Heart right ventricle (tissue), 16 donors: ENCODE measurements around the gene PPFIA3. TPM values are rescaled to one million over a fixed set of nuclear protein-coding genes. Genes with fewer than 3 reads are reported as not detected.

ENCODE experiments used
- ATAC-seq, 8 donors: fragments of 200-7000 bp; cut with Tn5 transposase; one replicate each; pipeline ENCODE4 v1.9.1; 2020; ENCODE audit warnings: mild to moderate bottlenecking in 8 of 8, moderate library complexity in 8 of 8, moderate number of reproducible peaks in 1 of 8
- DNase-seq, 2 donors: peaks; one replicate each; pipeline ENCODE4 v3.0.0-alpha.2; 2020
- H3K27ac ChIP-seq, 10 donors: fragments of 200-600 bp; sonication (generic) in 2 of 10; one replicate each; pipeline versions ENCODE4 v1.5.0 to v1.8.0; 2020 to 2022; ENCODE audit warnings: mild to moderate bottlenecking in 3 of 10
- H3K27me3 ChIP-seq, 7 donors: fragments of 200-600 bp; one replicate each; pipeline ENCODE4 v1.8.0; 2021 to 2022; ENCODE audit warnings: mild to moderate bottlenecking in 2 of 7
- H3K36me3 ChIP-seq, 9 donors: fragments of 200-600 bp; sonication (generic) in 1 of 9; one replicate each; pipeline versions ENCODE4 v1.5.0 to v1.8.0; 2020 to 2022; ENCODE audit warnings: mild to moderate bottlenecking in 2 of 9
- H3K4me1 ChIP-seq, 9 donors: fragments of 200-600 bp; sonication (generic) in 1 of 9; one replicate each; pipeline versions ENCODE4 v1.5.0 to v1.8.0; 2020 to 2022; ENCODE audit warnings: mild to moderate bottlenecking in 4 of 9
- H3K4me3 ChIP-seq, 10 donors: fragments of 200-600 bp; sonication (generic) in 2 of 10; one replicate each; pipeline versions ENCODE4 v1.5.0 to v1.8.0; 2020 to 2022; ENCODE audit warnings: mild to moderate bottlenecking in 7 of 10, moderate library complexity in 2 of 10
- H3K9me3 ChIP-seq, 11 donors: fragments of 200-600 bp in 10 of 11; sonication (generic) in 2 of 11; one replicate each; pipeline versions ENCODE4 v1.5.0 to v1.8.0; 2013 to 2022; ENCODE audit warnings: mild to moderate bottlenecking in 2 of 11, control low read depth in 1 of 11, moderate library complexity in 1 of 11
- WGBS, 2 donors: extraction: QIAGEN DNeasy Blood & Tissue Kit; methylation state at CpG; one replicate each; pipeline ENCODE4 v1.1.7; 2013; ENCODE audit warnings: inconsistent platforms in 1 of 2; 5-methylcytosine and 5-hydroxymethylcytosine counted together
- intact Hi-C, 10 donors: fragments of 100-400 bp; cut with DNase I; formaldehyde crosslinking; loops; one replicate each; pipeline versions ENCODE4 v1.11.1 to v1.14.2; 2022
- polyA plus RNA-seq, 2 donors: library from polyadenylated mRNA; stranded (reverse); fragments of 200-250 nt; gene quantifications; one replicate each; pipeline ENCODE4 v1.2.3, GENCODE V29; 2013
- total RNA-seq, 10 donors: library from RNA; stranded (reverse); fragmentation: NEBNext Ultra II Directional in 3 of 10; extraction: Animal tissue kit (Norgen Biotek cat#: 25700) in 3 of 10; gene quantifications; one replicate each; pipeline versions ENCODE4 v1.2.1 to v1.2.4, GENCODE V29; 2021 to 2023
- TF ChIP-seq, protein P1 (sequence below), 9 donors: fragments of 200-600 bp; sonication (generic) in 2 of 9; IDR thresholded peaks; one replicate each; pipeline versions ENCODE4 v1.5.0 to v1.8.0; 2021 to 2022; ENCODE audit warnings: antibody characterized with exemption in 9 of 9, mild to moderate bottlenecking in 5 of 9, moderate library complexity in 1 of 9
- donor health status: Arrhythmogenic right ventricular cardiomyopathy.
- donor health status: ischemic (EF 13 %, LVEDD 7.1; RV severe dilation, severe dysfunction).
- donor health status: healthy with polysubstance abuse.
- donor health status: DM: no; HTN: yes; CAD: no.
- donor health status: DM: no; HTN: no; CAD: no.
- donor health status: ischemic (EF 25% LVEDD 6.9; RV normal size, moderate dysfunction).
- donor health status: ischemic (EF 25% LVEDD 5.7; RV mildly dilated, moderate dysfunction).
- donor health status: healthy.
- donor health status: DM: yes; HTN: yes; CAD: no.
- donor health status: Ischemic cardiomyopathy.
- donor health status: ischemic (EF 35%, LVEDD 5.7; RV mildly dilated, moderate dysfunction).
- donor health status: nonischemic (EF 11% LVEDD 7.7; RV severe dilation, severe dysfunction).
- donor health status: DM: yes; HTN: yes; CAD: no.
- donor health status: PGD.
- donor health status: ischemic (EF 29% LVEDD 5.4; RV normal size, mild dysfunction).
- donor health status: nonischemic (EF 23%, LVEDD 6.1; RV moderate dilation, normal function).

PPFIA3 gene
- total and polyA plus RNA-seq, 12 donors = 3.6 to 16.7 (median 6.3) TPM

DNA sequence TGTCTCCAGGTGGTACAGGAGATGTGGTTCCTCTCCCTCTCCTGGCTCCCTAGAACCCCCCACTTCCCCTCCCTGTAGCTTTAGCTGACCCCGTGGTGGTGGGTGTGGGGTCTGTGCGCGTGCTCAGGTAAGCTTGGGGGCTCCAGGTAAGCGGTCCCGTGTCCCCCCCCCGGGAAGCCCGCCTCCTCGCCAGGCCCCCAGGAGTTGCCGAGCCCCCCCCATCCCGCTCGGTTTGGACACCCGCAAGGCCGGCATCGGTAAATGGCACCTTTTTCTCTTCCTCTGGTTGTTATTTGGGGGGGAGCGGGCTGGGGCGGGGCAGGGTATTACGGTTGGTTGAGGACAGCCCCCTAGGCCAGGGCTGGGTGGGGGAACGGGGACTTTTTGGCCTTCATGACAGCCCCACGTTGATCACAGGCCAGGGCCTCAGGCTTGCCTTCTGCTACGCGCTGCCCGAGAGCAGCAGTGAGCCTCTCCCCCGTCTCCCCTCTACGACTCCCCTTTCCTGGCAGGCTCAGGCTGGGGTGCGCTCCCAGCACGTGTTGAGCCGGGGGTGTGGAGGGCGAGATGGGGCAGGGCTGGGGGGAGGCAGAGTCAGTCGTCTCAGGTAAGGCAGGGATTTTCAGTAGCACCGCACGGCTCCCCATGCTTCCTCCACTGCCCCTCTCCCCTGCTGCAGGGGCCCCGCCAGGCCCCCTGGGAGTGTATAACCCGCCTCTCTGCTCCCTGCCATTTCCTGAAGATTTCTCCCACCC, 15.8 kb upstream of the PPFIA3 start:
- WGBS, 2 donors = 83 to 85% methylated on average over 33 of the region's 33 CpGs
- no peak for ATAC-seq
- Histone ChIP-seq H3K36me3 (peaks cover 0 to 100% (median 78%) of the 10 kb centered on the region in 9 donors), H3K27me3 (no peaks in the 10 kb centered on the region), H3K4me1 (peaks cover 0 to 5% (median 0%) of the 10 kb centered on the region in 9 donors), H3K27ac (no peak overlapping the region), H3K4me3 (no peak overlapping the region), H3K9me3 (no peaks in the 10 kb centered on the region)
- TF ChIP-seq, protein P1, sequence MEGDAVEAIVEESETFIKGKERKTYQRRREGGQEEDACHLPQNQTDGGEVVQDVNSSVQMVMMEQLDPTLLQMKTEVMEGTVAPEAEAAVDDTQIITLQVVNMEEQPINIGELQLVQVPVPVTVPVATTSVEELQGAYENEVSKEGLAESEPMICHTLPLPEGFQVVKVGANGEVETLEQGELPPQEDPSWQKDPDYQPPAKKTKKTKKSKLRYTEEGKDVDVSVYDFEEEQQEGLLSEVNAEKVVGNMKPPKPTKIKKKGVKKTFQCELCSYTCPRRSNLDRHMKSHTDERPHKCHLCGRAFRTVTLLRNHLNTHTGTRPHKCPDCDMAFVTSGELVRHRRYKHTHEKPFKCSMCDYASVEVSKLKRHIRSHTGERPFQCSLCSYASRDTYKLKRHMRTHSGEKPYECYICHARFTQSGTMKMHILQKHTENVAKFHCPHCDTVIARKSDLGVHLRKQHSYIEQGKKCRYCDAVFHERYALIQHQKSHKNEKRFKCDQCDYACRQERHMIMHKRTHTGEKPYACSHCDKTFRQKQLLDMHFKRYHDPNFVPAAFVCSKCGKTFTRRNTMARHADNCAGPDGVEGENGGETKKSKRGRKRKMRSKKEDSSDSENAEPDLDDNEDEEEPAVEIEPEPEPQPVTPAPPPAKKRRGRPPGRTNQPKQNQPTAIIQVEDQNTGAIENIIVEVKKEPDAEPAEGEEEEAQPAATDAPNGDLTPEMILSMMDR (IDR thresholded peaks at IDR 0.05) = no peak
- intact Hi-C loops = loop anchor here in 1 of 10 donors (5.0 kb wide), 1 partner anchor 94 kb away; no protein-coding TSS in a partner anchor
- DNase-seq = no peak

DNA sequence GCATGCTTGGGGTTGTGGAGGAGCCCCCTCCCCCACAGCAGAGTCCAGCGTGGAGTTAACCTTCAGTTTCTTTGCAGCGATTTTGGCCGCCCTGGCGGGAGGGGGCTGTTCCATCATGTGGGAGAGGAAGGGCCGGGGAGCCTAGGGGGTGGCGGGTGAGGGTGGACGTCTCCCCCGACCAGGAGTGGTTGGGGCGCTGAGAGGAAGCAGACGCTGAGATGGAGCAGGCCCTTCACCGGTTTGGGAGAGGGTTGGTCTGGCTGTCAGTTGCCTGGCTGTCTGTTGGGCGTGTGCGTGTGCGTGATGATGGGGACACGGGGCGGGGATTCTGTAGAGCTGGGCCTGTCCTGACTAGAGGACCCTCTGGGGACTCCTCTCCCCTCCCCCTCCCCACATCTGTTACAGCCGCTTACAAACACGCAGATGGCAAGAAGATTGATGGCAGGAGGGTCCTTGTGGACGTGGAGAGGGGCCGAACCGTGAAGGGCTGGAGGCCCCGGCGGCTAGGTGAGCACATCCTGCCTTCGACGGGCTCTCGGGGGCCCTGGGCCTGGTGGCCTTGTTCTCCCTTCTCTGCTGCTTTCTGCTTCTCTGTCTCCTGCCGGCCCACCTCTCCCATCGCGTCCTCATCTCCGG, 15.0 kb upstream of the PPFIA3 start:
- peaks cover 0 to 100% (median 77%) of the 10 kb centered on the region in 9 donors for H3K36me3 ChIP-seq
- H3K4me1 ChIP-seq = peaks cover 0 to 5% (median 0%) of the 10 kb centered on the region in 9 donors
- no peak overlapping the region for H3K27ac ChIP-seq
- H3K4me3 ChIP-seq = no peak overlapping the region
- H3K27me3 ChIP-seq = no peaks in the 10 kb centered on the region
- H3K9me3 ChIP-seq = no peaks in the 10 kb centered on the region
- DNase-seq (no peak), ATAC-seq (peak in 3 of 8 donors; percentile 13 to 21 (median 18))
- WGBS, 2 donors = 70 to 72% methylated on average over 30 of the region's 30 CpGs
- intact Hi-C loops = loop anchor here in 1 of 10 donors (5.0 kb wide), 1 partner anchor 93 kb away; no protein-coding TSS in a partner anchor
- TF ChIP-seq, protein P1 (IDR thresholded peaks at IDR 0.05) = no peak

DNA sequence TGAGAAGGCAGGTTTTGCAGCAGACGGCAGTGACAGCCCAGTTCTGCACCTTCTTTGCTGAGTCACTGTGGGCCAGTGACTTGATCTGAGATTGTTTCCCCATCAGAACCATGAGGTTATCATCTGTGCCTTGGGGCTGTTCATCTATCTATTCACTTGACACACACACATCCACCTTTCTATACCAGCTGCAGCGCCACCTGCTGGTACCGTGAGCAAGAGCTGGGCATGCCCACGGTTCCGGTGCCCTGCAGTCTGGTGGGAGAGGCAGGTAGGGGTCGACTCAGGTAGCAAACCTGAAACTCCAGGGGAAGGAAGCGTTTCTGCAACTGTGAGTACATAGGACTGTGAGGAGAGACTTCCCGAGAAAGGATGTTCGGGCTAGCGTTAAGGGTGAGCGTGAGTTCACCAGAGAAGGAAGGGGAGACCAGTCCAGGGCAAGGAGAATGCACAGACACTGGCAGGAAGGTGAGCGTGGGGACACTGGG, 12.7 kb upstream of the PPFIA3 start:
- TF ChIP-seq, protein P1 (IDR thresholded peaks at IDR 0.05) = peak; percentile 49 to 83 (median 77)
- Histone ChIP-seq H3K27me3 (no peaks in the 10 kb centered on the region), H3K4me3 (no peak overlapping the region), H3K4me1 (peaks cover 5 to 21% (median 10%) of the 10 kb centered on the region in 9 donors), H3K27ac (no peak overlapping the region), H3K36me3 (peaks cover 0 to 81% (median 67%) of the 10 kb centered on the region in 9 donors), H3K9me3 (no peaks in the 10 kb centered on the region)
- WGBS, 2 donors = 66 to 70% methylated on average over 12 of the region's 12 CpGs
- ATAC-seq (peak in 5 of 8 donors; percentile 21 to 43 (median 38)), DNase-seq (peak in 1 of 2 donors; percentile 62)
- intact Hi-C loops = loop anchor here in 1 of 10 donors (5.0 kb wide), 1 partner anchor 41 kb away; no protein-coding TSS in a partner anchor
